Activated naive CD4-positive, alpha-beta T cell treated with anti-CD3 and anti-CD28 coated beads, Interleukin-2, amount 50 U/mL, for 72 hours (primary cell): Measurements from ENCODE around the gene NEUROD2. TPM values are rescaled to one million over a fixed set of nuclear protein-coding genes. Genes with fewer than 3 reads are reported as not detected.
A peak's percentile ranks its signal among the peaks of the same experiment; 100 is the strongest.
"Not testable (repeated sequence)": the region's sequence is repeated elsewhere in the genome, so short reads cannot be mapped to it uniquely, and the experiment has no call there.

Experiments
- ATAC-seq, 2 donors: fragments of 150-1000 bp; cut with Tn5 transposase; 2 replicates each; pipeline ENCODE4 v1.10.0; 2021; ENCODE audit warnings: mild to moderate bottlenecking in 2 of 2, moderate library complexity in 2 of 2
- DNase-seq, 2 donors: peaks; one replicate each; pipeline ENCODE4 v3.0.0; 2021 to 2022; ENCODE audit warnings: low spot score in 2 of 2
- H3K27ac Mint-ChIP-seq, 2 donors: one replicate each; pipeline ENCODE4 v1.8.0; 2022; ENCODE audit warnings: mild to moderate bottlenecking in 2 of 2, mixed read lengths in 2 of 2
- H3K36me3 Mint-ChIP-seq, 2 donors: one replicate each; pipeline ENCODE4 v1.8.0; 2022; ENCODE audit warnings: mixed read lengths in 2 of 2
- H3K9me3 Mint-ChIP-seq, 2 donors: one replicate each; pipeline ENCODE4 v1.8.0; 2022; ENCODE audit warnings: mixed read lengths in 2 of 2
- total RNA-seq, 2 donors: library from RNA; stranded (reverse); gene quantifications; one replicate each; pipeline ENCODE4 v1.2.3, GENCODE V29; 2022

Gene NEUROD2
- total RNA-seq, 2 donors from 2014 or later, result not detected

GRCh38 chr17:39600288-39600996, 7.3 kb downstream of the NEUROD2 start:
- no peak for ATAC-seq
- Mint-ChIP-seq H3K9me3 (no peaks in the 10 kb centered on the region), H3K36me3 (peaks cover 0 to 5% of the 10 kb centered on the region in 2 donors), H3K27ac (peak overlapping the region in 1 of 2 donors; percentile 14)
- no peak for DNase-seq

- no peak for DNase-seq
- peak in 1 of 2 donors; percentile 29 for ATAC-seq
- H3K36me3 Mint-ChIP-seq, result peaks cover 0 to 5% of the 10 kb centered on the region in 2 donors
- H3K9me3 Mint-ChIP-seq, result no peaks in the 10 kb centered on the region
- H3K27ac Mint-ChIP-seq, result peak overlapping the region in 1 of 2 donors; percentile 14
These were observed 8.0 kb downstream of the NEUROD2 start for GRCh38 chr17:39599665-39600231.

DNA sequence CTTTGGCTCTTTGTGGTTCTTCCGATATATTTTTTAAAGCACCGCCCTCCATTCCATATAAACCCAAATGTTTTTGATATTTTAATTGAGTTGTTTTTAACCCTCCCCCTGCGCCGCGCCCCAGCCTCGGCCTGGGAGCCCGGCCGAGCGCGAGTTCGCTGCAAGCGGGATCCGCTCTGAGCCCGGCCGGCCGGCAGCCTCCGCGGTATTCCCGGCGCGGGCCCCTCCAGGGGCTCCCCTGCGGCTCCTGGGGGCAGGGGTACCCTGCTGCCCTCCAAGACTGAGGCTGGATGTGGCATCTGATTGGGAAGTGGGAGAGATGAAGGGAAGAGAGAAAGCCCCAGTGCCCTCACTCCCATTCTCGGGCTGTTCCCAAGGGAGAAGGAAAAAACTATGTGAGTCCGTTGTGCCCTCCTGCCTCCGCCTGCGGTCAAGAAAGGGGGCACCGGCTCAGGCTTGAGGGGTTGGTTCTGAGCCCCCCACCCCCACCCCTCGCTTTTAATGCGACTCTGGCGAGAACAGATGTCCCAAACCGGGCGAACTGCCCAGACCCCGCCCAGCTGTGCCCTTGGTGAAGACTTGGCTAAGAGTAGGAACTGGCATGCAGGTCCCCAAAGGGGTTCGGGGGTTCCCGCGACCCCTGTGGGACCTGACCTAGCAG, 8.6 kb downstream of the NEUROD2 start:
- ATAC-seq, result no peak
- H3K36me3 Mint-ChIP-seq, result peaks cover 0 to 5% of the 10 kb centered on the region in 2 donors
- H3K9me3 Mint-ChIP-seq, result no peaks in the 10 kb centered on the region
- no peak overlapping the region for H3K27ac Mint-ChIP-seq
- no peak for DNase-seq

DNA sequence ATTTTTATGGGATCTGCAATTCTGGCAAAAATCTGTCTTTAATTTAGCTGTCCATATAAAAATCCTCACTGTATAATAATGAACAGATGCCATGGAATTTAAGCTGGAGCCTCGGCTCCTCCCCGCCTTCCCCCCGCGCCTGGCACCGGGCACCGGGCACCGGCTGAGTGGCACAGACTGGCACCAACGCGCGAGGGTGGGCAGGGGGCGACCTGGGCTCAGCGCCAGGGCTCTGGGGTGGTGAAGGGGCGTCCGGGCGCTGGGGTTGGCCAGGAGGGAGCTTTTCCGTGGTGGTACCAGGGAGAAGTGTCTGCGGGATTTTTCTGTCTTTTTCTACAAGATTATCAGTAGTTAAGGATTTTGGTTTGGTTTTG, 9.1 kb downstream of the NEUROD2 start:
- H3K36me3 Mint-ChIP-seq, result peaks cover 0 to 5% of the 10 kb centered on the region in 2 donors
- DNase-seq (no peak), ATAC-seq (no peak)
- H3K27ac Mint-ChIP-seq, result no peak overlapping the region
- H3K9me3 Mint-ChIP-seq, result no peaks in the 10 kb centered on the region

GRCh38 chr17:39598047-39598481, 9.7 kb downstream of the NEUROD2 start:
- no peak overlapping the region for H3K27ac Mint-ChIP-seq
- H3K9me3 Mint-ChIP-seq, result no peaks in the 10 kb centered on the region
- ATAC-seq (no peak), DNase-seq (no peak)
- H3K36me3 Mint-ChIP-seq, result peaks cover 0 to 5% of the 10 kb centered on the region in 2 donors

- H3K9me3 Mint-ChIP-seq, result peaks cover 0 to under 1% of the 10 kb centered on the region in 2 donors
- DNase-seq (no peak), ATAC-seq (peak in 1 of 2 donors; percentile 59)
- H3K36me3 Mint-ChIP-seq, result peaks cover 0 to 5% of the 10 kb centered on the region in 2 donors
- no peak overlapping the region for H3K27ac Mint-ChIP-seq
These were observed 10.2 kb downstream of the NEUROD2 start for GRCh38 chr17:39597372-39598046.

- peaks cover 0 to 10% of the 10 kb centered on the region in 2 donors for H3K36me3 Mint-ChIP-seq
- ATAC-seq, result no peak
- H3K27ac Mint-ChIP-seq, result no peak overlapping the region
- peaks cover 0 to 4% of the 10 kb centered on the region in 2 donors for H3K9me3 Mint-ChIP-seq
- DNase-seq, result no peak
These were observed 11.0 kb downstream of the NEUROD2 start for GRCh38 chr17:39596543-39597267.

- no peak overlapping the region for H3K27ac Mint-ChIP-seq
- no peak for ATAC-seq
These were observed 11.7 kb downstream of the NEUROD2 start for GRCh38 chr17:39595928-39596510.

GRCh38 chr17:39595294-39595693, 12.4 kb downstream of the NEUROD2 start:
- peaks cover 0 to 4% of the 10 kb centered on the region in 2 donors for H3K9me3 Mint-ChIP-seq
- H3K36me3 Mint-ChIP-seq, result peaks cover 0 to 5% of the 10 kb centered on the region in 2 donors
- no peak overlapping the region for H3K27ac Mint-ChIP-seq
- DNase-seq (no peak), ATAC-seq (no peak)

More at GRCh38 chr17:39595928-39596510, 11.7 kb downstream of the NEUROD2 start:
- no peak for DNase-seq
- Mint-ChIP-seq H3K9me3 (peaks cover 0 to 4% of the 10 kb centered on the region in 2 donors), H3K36me3 (peaks cover 0 to 5% of the 10 kb centered on the region in 2 donors)

DNA sequence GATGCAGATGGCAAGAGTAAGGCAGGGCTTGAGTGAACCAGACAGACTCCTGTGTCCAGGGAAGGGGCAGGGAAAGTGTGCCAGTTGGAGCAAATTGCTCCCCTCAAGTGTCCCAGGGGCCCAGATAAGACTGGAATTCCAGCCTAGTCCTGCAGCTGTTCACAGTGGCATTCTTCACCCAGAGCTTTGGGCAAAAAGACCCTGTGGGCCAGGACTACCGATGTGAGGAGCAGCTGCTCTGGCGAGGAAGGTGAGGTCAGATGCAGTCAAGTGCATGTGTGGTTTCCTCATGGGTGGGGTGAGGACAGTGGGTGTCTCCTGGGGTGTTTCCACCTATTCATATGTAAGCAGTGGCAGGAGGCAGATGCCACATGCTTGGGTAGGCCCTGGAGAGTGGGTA, 14.3 kb downstream of the NEUROD2 start:
- peaks cover 0 to 4% of the 10 kb centered on the region in 2 donors for H3K9me3 Mint-ChIP-seq
- DNase-seq (no peak), ATAC-seq (no peak)
- H3K27ac Mint-ChIP-seq, result no peak overlapping the region
- peaks cover 0 to 5% of the 10 kb centered on the region in 2 donors for H3K36me3 Mint-ChIP-seq

DNA sequence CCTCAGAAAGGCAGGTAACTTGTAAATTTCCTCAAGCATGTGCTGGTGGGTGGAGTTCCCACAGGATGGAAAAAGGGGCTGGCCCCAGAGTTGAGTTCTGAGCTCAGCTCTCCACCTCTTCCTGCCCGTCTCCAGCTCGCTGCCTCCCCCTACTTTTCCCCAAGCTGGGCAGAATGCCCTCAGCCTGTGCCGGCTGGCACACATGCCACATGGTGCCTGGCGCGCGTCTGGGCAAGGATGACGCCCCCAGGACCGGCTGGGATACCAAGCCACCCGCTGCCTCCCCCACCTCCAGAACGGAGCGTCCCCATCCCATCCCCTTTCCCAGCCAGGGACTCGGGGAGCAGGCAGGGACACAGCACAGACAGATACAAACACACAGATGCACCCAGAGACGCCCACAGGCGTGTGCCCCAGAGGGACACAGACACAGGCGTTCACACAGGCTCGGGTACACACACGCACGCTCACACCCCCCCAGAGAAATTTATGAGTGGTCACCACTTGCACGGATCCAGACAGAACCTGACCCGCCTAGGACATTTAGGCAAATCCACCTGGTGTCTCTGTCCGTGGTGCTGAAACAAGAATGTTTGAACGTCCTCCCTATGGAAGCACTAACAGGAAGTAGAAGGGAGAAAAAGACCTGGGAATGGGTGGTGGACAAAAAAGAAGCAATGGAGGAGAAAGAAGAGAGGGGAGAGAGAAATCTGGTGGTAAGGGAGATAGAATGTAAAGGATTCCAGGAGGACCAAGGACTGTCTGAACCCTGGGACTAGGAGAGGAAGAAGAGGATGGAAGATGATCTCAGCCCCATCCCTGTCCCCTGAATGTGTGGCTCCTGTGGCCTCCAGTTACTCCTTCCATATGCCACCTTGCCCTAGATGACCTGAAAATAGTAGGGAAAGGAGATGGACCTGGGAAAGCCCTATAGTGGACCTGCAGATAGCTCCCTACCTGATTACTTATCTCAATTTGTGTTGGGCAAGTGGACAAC, 15.5 kb downstream of the NEUROD2 start:
- peak in 1 of 2 donors; percentile 50 for DNase-seq
- ATAC-seq, result no peak
- no peak overlapping the region for H3K27ac Mint-ChIP-seq
- H3K9me3 Mint-ChIP-seq, result peaks cover 0 to 4% of the 10 kb centered on the region in 2 donors
- H3K36me3 Mint-ChIP-seq, result peaks cover 0 to 5% of the 10 kb centered on the region in 2 donors

GRCh38 chr17:39590180-39590579, 17.5 kb downstream of the NEUROD2 start:
- not testable (repeated sequence) for H3K9me3 Mint-ChIP-seq

DNA sequence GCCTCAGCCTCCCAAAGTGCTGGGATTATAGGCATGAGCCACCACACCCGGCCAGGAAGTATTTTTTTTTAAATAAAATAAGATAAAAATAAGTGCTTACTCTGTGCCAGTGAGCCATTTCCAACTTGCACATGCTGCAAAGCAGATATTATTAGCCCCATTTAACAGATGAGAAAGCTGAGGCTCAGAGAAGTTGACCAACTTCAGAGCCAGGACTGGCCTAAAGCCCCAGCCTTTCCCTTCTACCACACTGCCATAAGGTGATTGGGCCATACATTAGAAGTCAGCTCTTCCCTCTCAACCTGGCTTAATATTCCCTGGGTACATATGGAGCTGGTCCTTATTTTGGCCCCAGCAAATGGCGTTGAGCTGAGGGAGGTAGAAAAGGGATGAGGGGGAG, 25.1 kb downstream of the NEUROD2 start:
- ATAC-seq (no peak), DNase-seq (no peak)
- H3K27ac Mint-ChIP-seq, result no peak overlapping the region
- no peaks in the 10 kb centered on the region for H3K9me3 Mint-ChIP-seq
- H3K36me3 Mint-ChIP-seq, result no peaks in the 10 kb centered on the region

More at GRCh38 chr17:39590180-39590579, 17.5 kb downstream of the NEUROD2 start:
- not testable (repeated sequence) for H3K36me3 Mint-ChIP-seq, DNase-seq, ATAC-seq, H3K27ac Mint-ChIP-seq

DNA sequence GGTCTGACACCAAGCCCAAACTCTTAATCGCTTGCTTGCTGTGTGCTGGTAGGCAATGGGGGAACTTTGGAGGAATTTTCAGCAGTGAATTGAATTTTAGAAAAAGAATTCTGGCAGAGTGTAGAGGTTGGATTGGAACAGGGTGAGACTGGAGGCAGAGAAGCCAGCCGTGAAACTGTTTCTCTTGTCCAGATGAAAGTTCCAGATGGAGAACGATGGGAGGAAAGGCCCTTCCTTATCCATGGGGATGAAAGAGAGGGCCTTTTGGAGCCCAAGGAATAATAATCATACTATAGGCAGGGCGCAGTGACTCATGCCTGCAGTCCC, 26.0 kb downstream of the NEUROD2 start:
- H3K36me3 Mint-ChIP-seq, result no peaks in the 10 kb centered on the region
- no peaks in the 10 kb centered on the region for H3K9me3 Mint-ChIP-seq
- DNase-seq, result no peak
- H3K27ac Mint-ChIP-seq, result no peak overlapping the region
- ATAC-seq, result no peak
